Measurements from ENCODE around the gene TARBP2. TPM values are rescaled to one million over a fixed set of nuclear protein-coding genes. Genes with fewer than 3 reads are reported as not detected.

The TARBP2 gene
- 10 to 100 TPM; 24.8 to 56.9 (median 44.5) TPM for total RNA-seq

- peaks cover 16 to 20% of the 10 kb centered on the region in 2 donors for H3K4me1 ChIP-seq (replicated peaks in 1 of 2)
- ATAC-seq (replicated peaks in 6 of 8) = peak; percentile 66 to 82 (median 79)
- peak within 1 kb of the TSS; percentile 98 to 99 for H3K27ac ChIP-seq
- 0 to 3% (median 0%) methylated on average over 4 to 22 of the region's 74 CpGs; no CpG with 5 or more reads in 5 of the 10 experiments for WGBS, 10 experiments
- in situ Hi-C loops (cut with MboI; ENCODE audit: low pct_unique_long_range_greater_than_20kb in 2 of 9, low sequenced_read_pairs in 9 of 9, unreplicated experiment in 9 of 9) = loop anchor here in 2 of 9 experiments (25.0 kb wide), 1 partner anchor 164 kb away; the partner anchor contains the start of gene SP7 (in 2 of the 2)
- peak within 1 kb of the TSS; percentile 56 to 80 (median 62) for H3K4me3 ChIP-seq
Measured at GRCh38 chr12:53500776-53501614, at the start of gene TARBP2. TSS of gene TARBP2 (plus strand) at chr12:53501283. CDS start at chr12:53501409, 126 bp downstream.

- in situ Hi-C loops (cut with MboI; ENCODE audit: low pct_unique_long_range_greater_than_20kb in 2 of 9, low sequenced_read_pairs in 9 of 9, unreplicated experiment in 9 of 9) = no loop called here
- Histone ChIP-seq H3K4me3 (peak within 1 kb of the TSS; percentile 57 to 84 (median 69)), H3K27ac (peak within 1 kb of the TSS; percentile 92 to 95), H3K4me1 (replicated peaks in 1 of 2) (peaks cover 7 to 13% of the 10 kb centered on the region in 2 donors)
- 0 to 7% (median 1%) methylated on average over 2 to 11 of the region's 32 CpGs for WGBS, 10 experiments
- peak; percentile 87 to 98 (median 96) for ATAC-seq (replicated peaks in 6 of 8)
Measured at GRCh38 chr12:53451661-53452158, 49.4 kb upstream of the TARBP2 start, which contains the start of gene PCBP2. TSS of gene PCBP2 (plus strand) at chr12:53452102. CDS start at chr12:53454801, 2,699 bp downstream.

DNA sequence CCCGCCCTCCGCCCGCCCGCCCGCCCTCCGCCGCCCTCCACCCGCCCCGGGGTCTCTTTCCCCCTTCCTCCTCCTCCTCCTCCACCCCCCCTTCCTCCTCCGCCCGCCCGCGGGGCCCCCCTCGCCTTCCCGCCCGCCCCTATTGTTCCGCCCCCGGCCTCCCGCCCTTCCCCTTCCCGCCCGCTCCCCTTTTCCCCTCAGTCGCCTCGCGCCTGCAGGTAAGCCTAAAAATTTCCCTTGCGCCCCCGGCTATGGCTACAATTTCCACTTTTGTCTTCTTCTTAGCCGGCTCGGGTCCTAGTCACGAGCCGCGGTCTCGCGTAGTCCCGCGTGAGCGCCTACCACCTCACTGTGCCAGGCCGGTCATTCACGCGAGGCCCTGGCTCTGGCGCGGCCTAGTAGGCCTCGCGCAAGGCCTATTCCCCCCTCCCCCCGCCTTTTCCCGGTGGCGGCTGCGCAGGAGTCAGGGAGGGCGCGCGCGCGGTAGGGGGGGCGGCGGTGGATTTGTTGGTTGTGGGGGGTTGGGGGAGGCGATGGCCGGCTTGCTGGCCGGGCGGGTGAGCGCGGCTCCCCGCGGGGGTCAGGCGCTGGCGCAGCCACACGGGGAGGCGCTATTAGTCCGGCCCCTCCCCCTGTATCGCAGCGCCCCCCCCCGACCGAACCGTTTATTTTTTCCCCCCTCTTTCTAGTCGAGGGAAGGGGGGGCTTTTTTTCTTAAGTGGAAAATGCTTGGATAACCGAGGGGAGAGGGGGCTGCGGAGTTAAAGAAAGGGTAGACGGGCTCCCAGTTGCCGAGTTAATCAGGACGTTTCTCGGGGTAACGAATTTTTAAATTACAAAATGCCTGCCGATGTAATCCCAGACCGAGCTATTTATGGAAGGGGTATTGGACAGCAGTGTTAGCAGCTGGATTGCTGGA, 48.7 kb upstream of the TARBP2 start:
- 0 to 3% (median 0%) methylated on average over 1 to 9 of the region's 82 CpGs; no CpG with 5 or more reads in 2 of the 10 experiments for WGBS, 10 experiments
- peak overlapping the region; percentile 92 to 95 for H3K27ac ChIP-seq
- ATAC-seq (replicated peaks in 6 of 8) = peak; percentile 39 to 56 (median 49)
- peak overlapping the region; percentile 57 to 84 (median 69) for H3K4me3 ChIP-seq
- in situ Hi-C loops (cut with MboI; ENCODE audit: low pct_unique_long_range_greater_than_20kb in 2 of 9, low sequenced_read_pairs in 9 of 9, unreplicated experiment in 9 of 9) = no loop called here
- peaks cover 7 to 13% of the 10 kb centered on the region in 2 donors for H3K4me1 ChIP-seq (replicated peaks in 1 of 2)

DNA sequence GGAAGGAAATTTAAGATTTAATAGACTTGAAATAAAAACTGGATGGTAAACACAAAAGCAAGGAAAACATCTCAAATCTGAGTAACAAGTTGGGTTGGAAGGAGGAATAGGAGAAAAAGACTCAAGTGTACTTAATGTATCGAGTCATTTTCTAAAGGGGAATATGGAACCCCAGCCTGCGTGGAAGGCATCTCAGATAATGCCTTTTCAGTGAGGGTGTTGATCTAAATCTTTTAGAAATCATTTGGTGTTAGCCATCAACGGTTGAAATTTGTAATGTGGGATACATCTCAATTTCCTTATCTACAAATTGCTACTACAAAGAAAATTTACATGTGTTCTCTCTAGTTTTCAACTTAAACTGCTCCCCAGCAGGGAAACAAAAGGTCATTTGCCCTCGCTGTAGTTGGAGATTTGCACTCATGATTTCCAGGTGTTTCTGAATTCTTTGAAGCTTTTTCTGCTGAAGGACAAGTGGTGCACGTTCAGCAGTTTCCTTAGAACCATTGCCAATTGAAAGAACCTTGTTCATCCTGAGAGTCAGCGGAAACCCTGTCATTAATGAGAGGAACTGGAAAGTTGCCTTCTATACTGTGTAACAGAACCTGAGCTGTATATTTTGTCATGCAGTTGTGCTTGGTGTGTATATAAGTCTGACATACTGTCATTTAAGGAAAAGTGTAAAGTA, 47.0 kb upstream of the TARBP2 start:
- Histone ChIP-seq H3K4me1 (replicated peaks in 1 of 2) (peaks cover 7 to 13% of the 10 kb centered on the region in 2 donors), H3K27ac (no peak overlapping the region), H3K4me3 (peak overlapping the region in 2 of 5 donors; percentile 68 to 78)
- no peak for ATAC-seq (replicated peaks in 6 of 8)
- in situ Hi-C loops (cut with MboI; ENCODE audit: low pct_unique_long_range_greater_than_20kb in 2 of 9, low sequenced_read_pairs in 9 of 9, unreplicated experiment in 9 of 9) = no loop called here
- WGBS, 10 experiments = 13 to 80% (median 64%) methylated on average over 1 to 6 of the region's 6 CpGs

DNA sequence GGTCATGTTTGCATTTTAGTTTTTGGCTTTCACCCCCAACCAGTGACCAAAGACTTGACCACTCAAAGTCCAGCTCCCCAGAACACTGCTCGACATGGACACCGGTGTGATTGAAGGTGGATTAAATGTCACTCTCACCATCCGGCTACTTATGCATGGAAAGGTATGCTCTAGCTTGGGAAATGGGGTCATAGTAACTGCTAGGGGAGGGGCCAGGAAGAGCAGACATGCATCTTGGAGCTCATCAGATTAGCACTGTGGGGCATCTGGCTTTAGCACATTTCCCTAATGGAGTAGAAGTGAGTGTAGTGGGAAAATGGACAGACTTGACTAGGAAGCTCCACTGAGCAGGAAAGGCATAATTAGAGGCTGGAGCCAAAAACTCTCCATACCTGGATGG, 46.4 kb upstream of the TARBP2 start:
- Histone ChIP-seq H3K27ac (no peak overlapping the region), H3K4me1 (replicated peaks in 1 of 2) (peaks cover 7 to 13% of the 10 kb centered on the region in 2 donors), H3K4me3 (no peak overlapping the region)

GRCh38 chr12:53456654-53457366, 44.3 kb upstream of the TARBP2 start:
- ATAC-seq (replicated peaks in 6 of 8) = no peak
- Histone ChIP-seq H3K27ac (no peak overlapping the region), H3K4me1 (replicated peaks in 1 of 2) (peaks cover 7 to 13% of the 10 kb centered on the region in 2 donors), H3K4me3 (no peak overlapping the region)
- WGBS, 10 experiments = 63 to 92% (median 87%) methylated on average over 4 to 6 of the region's 6 CpGs
- in situ Hi-C loops (cut with MboI; ENCODE audit: low pct_unique_long_range_greater_than_20kb in 2 of 9, low sequenced_read_pairs in 9 of 9, unreplicated experiment in 9 of 9) = no loop called here

More for the DNA sequence above, 46.4 kb upstream of the TARBP2 start:
- in situ Hi-C loops (cut with MboI; ENCODE audit: low pct_unique_long_range_greater_than_20kb in 2 of 9, low sequenced_read_pairs in 9 of 9, unreplicated experiment in 9 of 9) = no loop called here
- 40 to 100% (median 96%) methylated on average over 1 to 3 of the region's 3 CpGs; no CpG with 5 or more reads in 1 of the 10 experiments for WGBS, 10 experiments
- no peak for ATAC-seq (replicated peaks in 6 of 8)

- H3K27ac ChIP-seq = no peak overlapping the region
- WGBS, 10 experiments = 47 to 100% (median 89%) methylated on average over 1 to 4 of the region's 4 CpGs; no CpG with 5 or more reads in 1 of the 10 experiments
- in situ Hi-C loops (cut with MboI; ENCODE audit: low pct_unique_long_range_greater_than_20kb in 2 of 9, low sequenced_read_pairs in 9 of 9, unreplicated experiment in 9 of 9) = no loop called here
- H3K4me1 ChIP-seq (replicated peaks in 1 of 2) = peaks cover 0 to 7% of the 10 kb centered on the region in 2 donors
- no peak overlapping the region for H3K4me3 ChIP-seq
- no peak for ATAC-seq (replicated peaks in 6 of 8)
Measured at GRCh38 chr12:53459097-53459496, 42.0 kb upstream of the TARBP2 start.

DNA sequence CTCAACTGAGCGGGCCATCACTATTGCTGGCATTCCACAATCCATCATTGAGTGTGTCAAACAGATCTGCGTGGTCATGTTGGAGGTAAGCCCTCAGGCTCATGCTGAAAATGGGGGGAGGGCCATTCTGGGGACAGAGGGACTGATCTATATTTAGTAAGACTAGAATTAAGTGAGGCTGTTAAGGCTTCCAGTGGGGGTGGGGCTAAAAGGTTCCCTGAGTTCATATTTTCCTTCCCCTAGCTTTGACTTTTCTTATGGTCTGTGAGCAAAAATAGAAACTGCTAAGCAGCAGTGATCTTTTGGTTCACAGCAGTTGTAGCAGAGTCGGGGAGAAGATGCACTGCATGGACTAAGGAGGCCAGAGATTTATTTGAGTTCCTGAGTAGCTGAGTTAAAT, 40.0 kb upstream of the TARBP2 start:
- no peak overlapping the region for H3K27ac ChIP-seq
- H3K4me1 ChIP-seq (replicated peaks in 1 of 2) = peaks cover 0 to 3% of the 10 kb centered on the region in 2 donors
- no peak for ATAC-seq (replicated peaks in 6 of 8)
- in situ Hi-C loops (cut with MboI; ENCODE audit: low pct_unique_long_range_greater_than_20kb in 2 of 9, low sequenced_read_pairs in 9 of 9, unreplicated experiment in 9 of 9) = no loop called here
- no peak overlapping the region for H3K4me3 ChIP-seq
- 43 to 100% (median 93%) methylated on average over 1 to 3 of the region's 3 CpGs; no CpG with 5 or more reads in 1 of the 10 experiments for WGBS, 10 experiments

GRCh38 chr12:53461591-53461990, 39.5 kb upstream of the TARBP2 start:
- Histone ChIP-seq H3K4me1 (replicated peaks in 1 of 2) (peaks cover 0 to 3% of the 10 kb centered on the region in 2 donors), H3K27ac (no peak overlapping the region), H3K4me3 (no peak overlapping the region)
- 50 to 100% (median 82%) methylated on average over 2 to 5 of the region's 8 CpGs; no CpG with 5 or more reads in 3 of the 10 experiments for WGBS, 10 experiments
- in situ Hi-C loops (cut with MboI; ENCODE audit: low pct_unique_long_range_greater_than_20kb in 2 of 9, low sequenced_read_pairs in 9 of 9, unreplicated experiment in 9 of 9) = no loop called here
- no peak for ATAC-seq (replicated peaks in 6 of 8)

DNA sequence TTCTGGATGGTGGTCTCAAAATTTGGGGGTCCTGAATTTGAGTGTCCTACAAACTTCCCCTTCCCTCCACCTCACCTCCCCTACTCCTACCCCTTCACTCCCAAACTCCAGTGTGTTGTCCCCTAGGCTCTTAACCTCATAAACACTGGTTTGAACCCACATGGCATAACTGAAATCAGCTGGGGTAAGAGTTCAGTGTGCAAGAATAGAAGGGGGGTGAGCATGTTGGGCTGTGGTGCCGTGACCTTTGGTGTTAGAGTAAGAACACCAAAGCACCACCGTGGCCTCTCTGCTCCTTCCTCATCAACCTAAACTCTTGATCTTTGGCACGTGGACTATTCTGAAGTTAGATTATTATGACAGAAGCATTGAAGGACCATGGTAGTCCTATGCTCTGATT, 38.1 kb upstream of the TARBP2 start:
- WGBS, 10 experiments = 50 to 100% (median 90%) methylated on average over 1 to 2 of the region's 3 CpGs; no CpG with 5 or more reads in 5 of the 10 experiments
- no peak for ATAC-seq (replicated peaks in 6 of 8)
- in situ Hi-C loops (cut with MboI; ENCODE audit: low pct_unique_long_range_greater_than_20kb in 2 of 9, low sequenced_read_pairs in 9 of 9, unreplicated experiment in 9 of 9) = no loop called here
- Histone ChIP-seq H3K4me3 (no peak overlapping the region), H3K27ac (no peak overlapping the region), H3K4me1 (replicated peaks in 1 of 2) (peaks cover 0 to 3% of the 10 kb centered on the region in 2 donors)

DNA sequence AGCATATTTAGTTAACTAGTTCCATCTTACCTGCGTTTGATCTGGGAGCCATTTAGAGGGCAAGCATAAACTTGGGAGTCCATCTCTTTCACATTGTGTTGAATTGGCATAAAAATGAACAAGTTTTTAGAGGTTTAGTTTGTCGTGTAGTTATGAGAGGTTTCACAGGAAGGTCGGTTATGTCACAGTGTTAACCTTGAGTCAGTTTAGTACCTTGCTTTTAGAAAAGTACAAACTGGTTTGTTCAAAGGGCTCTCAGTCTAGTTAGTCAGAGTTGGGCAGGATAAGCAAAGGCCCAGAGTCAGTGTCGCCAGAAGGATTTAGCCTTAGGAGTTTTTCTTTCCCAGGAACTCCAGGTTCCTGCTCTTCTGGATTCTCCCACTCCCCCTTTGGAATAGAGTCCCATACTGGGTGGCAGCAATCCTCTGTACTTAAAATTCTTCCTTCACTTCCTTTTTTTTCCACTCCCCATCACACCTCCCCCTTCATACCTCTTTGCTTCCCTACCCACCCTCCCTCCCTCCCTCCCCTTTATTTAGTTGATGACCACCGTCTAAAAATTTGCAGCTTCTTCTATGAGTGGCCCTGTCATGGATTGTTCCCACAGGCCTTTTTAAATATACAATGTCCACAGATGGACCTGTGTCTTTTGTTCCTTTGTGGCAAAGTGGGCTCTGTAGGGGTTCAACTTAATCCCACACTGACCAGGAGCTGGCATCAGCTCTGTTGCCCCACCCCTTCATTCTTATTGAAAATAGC, 37.1 kb upstream of the TARBP2 start:
- H3K4me3 ChIP-seq = no peak overlapping the region

More for the DNA sequence above, 37.1 kb upstream of the TARBP2 start:
- H3K27ac ChIP-seq = no peak overlapping the region
- peak in 4 of 8 experiments; percentile 4 to 38 (median 27) for ATAC-seq (replicated peaks in 6 of 8)
- peaks cover 0 to 3% of the 10 kb centered on the region in 2 donors for H3K4me1 ChIP-seq (replicated peaks in 1 of 2)
- 42 to 96% (median 80%) methylated on average over 1 to 4 of the region's 5 CpGs; no CpG with 5 or more reads in 1 of the 10 experiments for WGBS, 10 experiments
- in situ Hi-C loops (cut with MboI; ENCODE audit: low pct_unique_long_range_greater_than_20kb in 2 of 9, low sequenced_read_pairs in 9 of 9, unreplicated experiment in 9 of 9) = no loop called here
